Measurements from ENCODE around the gene VSIG2.

- TF ChIP-seq CTCF (IDR thresholded peaks at IDR 0.05; ENCODE audit: borderline replicate concordance, extremely low read depth, low read length, poor library complexity, severe bottlenecking) (no peak), EZH2 (IDR thresholded peaks at IDR 0.05; ENCODE audit: borderline replicate concordance, low read depth, low read length, severe bottlenecking) (no peak)
These were observed 22.5 kb downstream of the VSIG2 start for GRCh38 chr11:124729571-124729970.

Data from DND-41 (cell line).